Measurements from ENCODE around the gene CPNE4. TPM values are rescaled to one million over a fixed set of nuclear protein-coding genes. Genes with fewer than 3 reads are reported as not detected.

Gene CPNE4
- total and polyA plus RNA-seq, 8 donors = 0.14 to 1.7 (median 0.66) TPM

- intact Hi-C loops (cut with DNase I) = no loop called here
Measured at GRCh38 chr3:131744765-131745164, 290.0 kb downstream of the CPNE4 start.

GRCh38 chr3:131743126-131743525, 291.7 kb downstream of the CPNE4 start:
- no peak for TF ChIP-seq CTCF (IDR thresholded peaks at IDR 0.05)
- ATAC-seq (no peak), FAIRE-seq (no peak), DNase-seq (no peak)
- no peak overlapping the region for H3K4me3 ChIP-seq
- no peaks in the 10 kb centered on the region for H3K36me3 ChIP-seq
- H3K9me3 ChIP-seq = no peaks in the 10 kb centered on the region
- H3K27ac ChIP-seq = no peak overlapping the region
- intact Hi-C loops (cut with DNase I) = no loop called here
- no peaks in the 10 kb centered on the region for H3K4me1 ChIP-seq
- H3K27me3 ChIP-seq = no peaks in the 10 kb centered on the region

More at GRCh38 chr3:131744765-131745164, 290.0 kb downstream of the CPNE4 start:
- no peak for TF ChIP-seq CTCF (IDR thresholded peaks at IDR 0.05)
- DNase-seq = no peak
- no peaks in the 10 kb centered on the region for H3K27me3 ChIP-seq
- no peaks in the 10 kb centered on the region for H3K36me3 ChIP-seq
- H3K4me1 ChIP-seq = no peaks in the 10 kb centered on the region
- no peak for FAIRE-seq
- no peak for ATAC-seq
- WGBS, 2 donors = 25 to 30% methylated on average over 3 of the region's 3 CpGs
- H3K27ac ChIP-seq = no peak overlapping the region
- H3K9me3 ChIP-seq = no peaks in the 10 kb centered on the region
- H3K4me3 ChIP-seq = no peak overlapping the region

GRCh38 chr3:131739211-131739610, 295.6 kb downstream of the CPNE4 start:
- H3K9me3 ChIP-seq = no peaks in the 10 kb centered on the region
- no peaks in the 10 kb centered on the region for H3K4me1 ChIP-seq
- H3K27ac ChIP-seq = no peak overlapping the region
- no peak overlapping the region for H3K4me3 ChIP-seq
- ATAC-seq (no peak), FAIRE-seq (no peak), DNase-seq (no peak)
- no peak for TF ChIP-seq CTCF (IDR thresholded peaks at IDR 0.05)
- 18 to 23% methylated on average over 1 of the region's 1 CpG for WGBS, 2 donors
- H3K36me3 ChIP-seq = no peaks in the 10 kb centered on the region
- intact Hi-C loops (cut with DNase I) = no loop called here
- H3K27me3 ChIP-seq = no peaks in the 10 kb centered on the region

- H3K36me3 ChIP-seq = no peaks in the 10 kb centered on the region
- no peak overlapping the region for H3K27ac ChIP-seq
- no peak for TF ChIP-seq CTCF (IDR thresholded peaks at IDR 0.05)
- no peaks in the 10 kb centered on the region for H3K4me1 ChIP-seq
- no peaks in the 10 kb centered on the region for H3K27me3 ChIP-seq
- ATAC-seq (no peak), FAIRE-seq (no peak), DNase-seq (no peak)
- intact Hi-C loops (cut with DNase I) = no loop called here
- 31 to 63% methylated on average over 2 of the region's 2 CpGs for WGBS, 2 donors
- no peak overlapping the region for H3K4me3 ChIP-seq
- H3K9me3 ChIP-seq = no peaks in the 10 kb centered on the region
Measured at GRCh38 chr3:131738095-131738494, 296.7 kb downstream of the CPNE4 start.

- H3K9me3 ChIP-seq = no peaks in the 10 kb centered on the region
- no peak for DNase-seq
- H3K27me3 ChIP-seq = no peaks in the 10 kb centered on the region
- H3K27ac ChIP-seq = no peak overlapping the region
- intact Hi-C loops (cut with DNase I) = no loop called here
- H3K4me1 ChIP-seq = no peaks in the 10 kb centered on the region
- no peak overlapping the region for H3K4me3 ChIP-seq
- ATAC-seq = no peak
- FAIRE-seq = no peak
- no peak for TF ChIP-seq CTCF (IDR thresholded peaks at IDR 0.05)
- no peaks in the 10 kb centered on the region for H3K36me3 ChIP-seq
Measured at GRCh38 chr3:131735544-131735943, 299.3 kb downstream of the CPNE4 start.
